ENCODE results near the gene SPPL2B.

SPPL2B gene

GRCh38 chr19:2323707-2324106 lies 4.8 kb upstream of the SPPL2B start:
- DNase-seq (ENCODE audit: low spot score), result no peak

DNA sequence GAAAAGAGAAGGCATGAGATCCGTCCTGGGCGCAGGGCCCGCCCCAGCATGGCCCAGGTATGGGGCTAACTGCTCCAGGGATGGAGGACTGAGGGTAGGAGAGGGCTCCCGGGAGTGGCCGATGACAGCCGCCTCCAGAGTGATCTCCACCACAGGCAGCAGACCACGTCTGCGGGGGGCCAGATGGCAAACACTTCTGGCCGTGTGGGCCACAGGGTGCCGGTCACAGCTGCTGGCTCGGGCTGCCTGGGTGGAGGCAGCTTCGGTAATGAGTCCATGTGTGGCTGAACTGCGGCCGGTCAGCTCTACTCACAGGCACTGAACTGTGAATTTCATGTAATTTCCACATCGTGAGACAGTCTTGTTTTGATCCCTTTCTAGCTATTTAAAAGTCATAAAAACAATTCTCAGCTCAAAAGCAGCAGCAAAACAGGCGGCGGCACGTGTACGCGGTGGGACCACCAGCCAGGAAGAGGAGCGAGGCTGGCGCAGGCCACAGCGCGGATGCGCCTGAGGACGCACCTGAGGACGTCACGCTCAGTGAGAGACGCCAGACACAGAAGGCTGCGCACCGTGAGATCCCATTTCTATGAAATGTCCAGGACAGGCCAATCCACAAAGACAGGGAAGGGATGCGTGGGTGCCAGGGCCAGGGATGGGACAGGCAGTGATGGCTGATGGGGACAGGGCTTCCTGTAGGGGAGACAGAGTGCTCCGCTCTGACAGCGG lies 4.1 kb upstream of the SPPL2B start:
- DNase-seq (ENCODE audit: low spot score), result no peak

DNA sequence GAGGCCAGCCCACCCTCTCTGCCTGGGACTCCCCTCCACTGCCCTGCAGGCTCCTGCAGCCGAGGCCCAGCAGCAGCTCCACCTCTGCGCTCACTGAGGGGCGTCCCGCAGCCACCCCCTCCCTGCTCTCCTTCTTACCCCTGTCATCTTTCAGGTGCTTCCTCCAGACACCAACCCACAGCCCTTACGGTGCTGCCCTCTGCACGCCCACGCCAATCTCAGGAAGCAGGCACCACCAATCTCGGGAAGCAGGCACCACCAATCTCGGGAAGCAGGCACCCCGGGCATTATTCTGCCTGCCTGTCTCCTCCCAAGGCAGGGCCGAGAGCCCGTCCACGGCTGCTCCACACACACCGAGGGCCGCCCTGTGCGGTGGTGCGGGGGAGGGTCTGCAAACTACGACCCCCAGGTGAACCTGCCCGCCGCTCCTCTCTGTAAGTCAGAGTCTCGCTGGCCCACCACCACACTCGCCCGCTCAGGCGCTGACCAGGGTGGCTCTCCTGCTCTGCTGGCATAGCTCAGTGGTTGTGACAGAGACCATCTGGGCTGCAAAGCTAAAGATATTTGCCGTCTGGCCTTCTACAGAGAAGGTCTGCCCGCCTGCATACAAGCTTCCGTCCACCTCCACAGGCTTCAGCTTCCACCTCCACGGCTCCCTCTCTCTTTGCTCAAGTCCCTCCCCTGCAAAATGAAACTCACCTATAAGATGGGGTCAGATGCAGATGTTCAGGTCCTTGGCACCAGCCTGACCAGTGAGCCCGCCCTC lies 3.0 kb upstream of the SPPL2B start:
- DNase-seq (ENCODE audit: low spot score), result no peak

- no peak for DNase-seq (ENCODE audit: low spot score)
Measured at GRCh38 chr19:2326699-2327360, 1.7 kb upstream of the SPPL2B start.

GRCh38 chr19:2327773-2328400 lies 597 bp upstream of the SPPL2B start:
- DNase-seq (ENCODE audit: low spot score), result peak; percentile 73

GRCh38 chr19:2329149-2329478 lies 630 bp downstream of the SPPL2B start:
- DNase-seq (ENCODE audit: low spot score), result no peak

DNA sequence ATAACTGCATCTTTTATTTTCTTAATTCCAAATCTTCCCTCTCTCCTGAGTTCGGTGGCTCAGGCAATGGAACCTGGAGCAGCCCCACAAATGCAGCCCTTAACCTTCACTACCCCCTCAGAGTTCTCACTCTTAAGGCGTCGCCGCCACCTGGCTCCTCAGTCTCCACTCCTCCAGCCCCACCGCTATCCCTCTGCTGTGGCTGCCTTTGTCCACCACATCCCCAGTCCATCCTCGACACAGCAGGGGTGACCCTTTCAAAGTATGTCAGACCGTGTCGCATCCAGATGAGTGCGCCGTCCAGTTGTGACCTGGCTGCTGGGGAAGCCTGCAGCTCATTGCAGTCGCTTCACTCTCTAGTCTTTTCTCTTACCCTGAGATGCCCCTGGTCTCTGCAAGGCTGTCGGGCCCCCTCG lies 1.0 kb downstream of the SPPL2B start:
- no peak for DNase-seq (ENCODE audit: low spot score)

GRCh38 chr19:2330255-2330631 lies 1.8 kb downstream of the SPPL2B start:
- DNase-seq (ENCODE audit: low spot score), result no peak

GRCh38 chr19:2330632-2331284 lies 2.3 kb downstream of the SPPL2B start:
- no peak for DNase-seq (ENCODE audit: low spot score)

GRCh38 chr19:2331601-2332246 lies 3.2 kb downstream of the SPPL2B start:
- no peak for DNase-seq (ENCODE audit: low spot score)

GRCh38 chr19:2332341-2333026 lies 4.0 kb downstream of the SPPL2B start:
- DNase-seq (ENCODE audit: low spot score), result no peak

GRCh38 chr19:2333027-2333806 lies 4.7 kb downstream of the SPPL2B start:
- no peak for DNase-seq (ENCODE audit: low spot score)

DNA sequence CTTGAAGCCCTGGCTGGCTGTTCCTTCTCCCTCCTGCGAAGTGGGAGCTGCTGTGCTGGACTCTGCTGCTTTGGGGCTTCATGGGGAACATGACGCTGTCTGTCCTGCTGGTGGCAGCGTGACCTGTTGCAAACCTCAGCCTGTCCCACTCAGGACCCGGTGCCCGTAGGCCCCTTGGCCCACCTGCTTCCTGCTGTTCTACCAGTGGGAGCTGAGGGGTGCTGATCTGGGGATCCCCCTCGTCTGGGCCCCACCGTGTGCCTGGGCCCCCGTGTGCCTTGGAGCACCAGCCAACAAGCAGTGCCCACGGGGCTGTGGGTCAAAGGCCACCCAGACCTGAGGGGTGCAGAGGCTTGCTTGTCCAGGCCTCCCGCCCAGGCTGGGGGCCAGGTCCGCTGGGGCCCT lies 5.3 kb downstream of the SPPL2B start:
- DNase-seq (ENCODE audit: low spot score), result no peak

DNA sequence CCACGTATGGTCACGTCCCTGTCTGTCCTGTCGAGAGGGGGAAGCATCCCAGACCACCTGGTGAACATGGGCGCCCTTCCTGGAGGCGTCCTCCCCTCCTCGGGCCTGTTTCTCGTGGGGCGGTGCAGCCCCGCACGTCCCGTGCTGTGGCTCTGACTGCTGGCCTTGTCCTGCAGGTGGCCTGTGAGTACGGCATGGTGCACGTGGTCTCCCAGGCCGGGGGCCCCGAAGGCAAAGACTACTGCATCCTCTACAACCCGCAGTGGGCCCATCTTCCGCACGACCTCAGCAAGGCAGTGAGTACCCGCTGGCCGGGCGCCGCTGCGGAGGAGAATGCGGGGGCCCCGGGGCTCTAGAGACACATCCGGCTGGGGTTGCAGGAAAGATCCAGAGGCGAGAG lies 5.9 kb downstream of the SPPL2B start:
- no peak for DNase-seq (ENCODE audit: low spot score)

- DNase-seq (ENCODE audit: low spot score), result no peak
Measured at GRCh38 chr19:2334986-2335846, 6.7 kb downstream of the SPPL2B start.

GRCh38 chr19:2335848-2336247 lies 7.4 kb downstream of the SPPL2B start:
- DNase-seq (ENCODE audit: low spot score), result no peak

GRCh38 chr19:2336528-2337328 lies 8.2 kb downstream of the SPPL2B start:
- no peak for DNase-seq (ENCODE audit: low spot score)

- DNase-seq (ENCODE audit: low spot score), result no peak
Measured at GRCh38 chr19:2337329-2337707, 8.8 kb downstream of the SPPL2B start.
